Nephron (organoid): ENCODE results near the gene NOTCH3.
A peak's percentile ranks its signal among the peaks of the same experiment; 100 is the strongest.

Source experiments
- H3K27ac Mint-ChIP-seq, 3 experiments: 2 replicates each; pipeline ENCODE4 v1.8.0; 2020; ENCODE audit warnings: mixed read lengths in 3 of 3, mild to moderate bottlenecking in 2 of 3, moderate library complexity in 1 of 3
- H3K27me3 Mint-ChIP-seq: 2 replicates; pipeline ENCODE4 v1.8.0; 2021; ENCODE audit warnings: low read depth, mild to moderate bottlenecking, moderate library complexity, mixed read lengths
- H3K36me3 Mint-ChIP-seq: 2 replicates; pipeline ENCODE4 v1.8.0; 2020; ENCODE audit warnings: low read depth, mixed read lengths
- H3K4me1 Mint-ChIP-seq: 2 replicates; pipeline ENCODE4 v1.8.0; 2020; ENCODE audit warnings: mixed read lengths
- H3K4me3 Mint-ChIP-seq, 3 experiments: 2 replicates each; pipeline ENCODE4 v1.8.0; 2020; ENCODE audit warnings: mild to moderate bottlenecking in 3 of 3, mixed read lengths in 3 of 3, moderate library complexity in 2 of 3
- H3K9me3 Mint-ChIP-seq: 2 replicates; pipeline ENCODE4 v1.8.0; 2020; ENCODE audit warnings: mixed read lengths
- CTCF ChIP-seq, 3 experiments: fragments of 200-600 bp; sonication (generic); IDR thresholded peaks; one replicate each; pipeline ENCODE4 v1.5.0; 2021; ENCODE audit warnings: antibody characterized with exemption in 3 of 3; ENCODE audit not compliant: unreplicated experiment in 3 of 3

NOTCH3 gene

GRCh38 chr19:15156391-15156790 is 44.4 kb downstream of the NOTCH3 start:
- H3K4me1 Mint-ChIP-seq, result peaks cover 4% of the 10 kb centered on the region
- H3K36me3 Mint-ChIP-seq, result peaks cover 25% of the 10 kb centered on the region
- H3K27ac Mint-ChIP-seq, result no peak overlapping the region
- H3K9me3 Mint-ChIP-seq, result no peaks in the 10 kb centered on the region
- H3K4me3 Mint-ChIP-seq, result no peak overlapping the region
- peaks cover 5% of the 10 kb centered on the region for H3K27me3 Mint-ChIP-seq
- no peak for TF ChIP-seq CTCF (IDR thresholded peaks at IDR 0.05; ENCODE audit: unreplicated experiment in 3 of 3)

- Mint-ChIP-seq H3K27ac (no peak overlapping the region), H3K27me3 (peaks cover 5% of the 10 kb centered on the region), H3K9me3 (no peaks in the 10 kb centered on the region), H3K4me1 (peaks cover 2% of the 10 kb centered on the region), H3K36me3 (peaks cover 22% of the 10 kb centered on the region), H3K4me3 (no peak overlapping the region)
- no peak for TF ChIP-seq CTCF (IDR thresholded peaks at IDR 0.05; ENCODE audit: unreplicated experiment in 3 of 3)
Observed at GRCh38 chr19:15155296-15155695, 45.5 kb downstream of the NOTCH3 start.

- Mint-ChIP-seq H3K4me3 (no peak overlapping the region), H3K4me1 (no peaks in the 10 kb centered on the region), H3K27me3 (peaks cover 5% of the 10 kb centered on the region), H3K9me3 (no peaks in the 10 kb centered on the region), H3K36me3 (peaks cover 11% of the 10 kb centered on the region), H3K27ac (no peak overlapping the region)
- TF ChIP-seq CTCF (IDR thresholded peaks at IDR 0.05; ENCODE audit: unreplicated experiment in 3 of 3), result peak; percentile 24 to 41 (median 30)
Observed at GRCh38 chr19:15154002-15154612, 46.7 kb downstream of the NOTCH3 start.

- no peak overlapping the region for H3K4me3 Mint-ChIP-seq
- no peaks in the 10 kb centered on the region for H3K4me1 Mint-ChIP-seq
- TF ChIP-seq CTCF (IDR thresholded peaks at IDR 0.05; ENCODE audit: unreplicated experiment in 3 of 3), result no peak
- peaks cover 10% of the 10 kb centered on the region for H3K27me3 Mint-ChIP-seq
- no peaks in the 10 kb centered on the region for H3K36me3 Mint-ChIP-seq
- H3K27ac Mint-ChIP-seq, result no peak overlapping the region
- H3K9me3 Mint-ChIP-seq, result no peaks in the 10 kb centered on the region
Observed at GRCh38 chr19:15149737-15150136, 51.1 kb downstream of the NOTCH3 start.

GRCh38 chr19:15147090-15147489 is 53.7 kb downstream of the NOTCH3 start:
- Mint-ChIP-seq H3K4me3 (no peak overlapping the region), H3K9me3 (no peaks in the 10 kb centered on the region), H3K27ac (no peak overlapping the region), H3K36me3 (no peaks in the 10 kb centered on the region), H3K27me3 (peaks cover 9% of the 10 kb centered on the region), H3K4me1 (no peaks in the 10 kb centered on the region)
- no peak for TF ChIP-seq CTCF (IDR thresholded peaks at IDR 0.05; ENCODE audit: unreplicated experiment in 3 of 3)

- TF ChIP-seq CTCF (IDR thresholded peaks at IDR 0.05; ENCODE audit: unreplicated experiment in 3 of 3), result no peak
- Mint-ChIP-seq H3K4me1 (no peaks in the 10 kb centered on the region), H3K4me3 (no peak overlapping the region), H3K27ac (no peak overlapping the region), H3K27me3 (peaks cover 16% of the 10 kb centered on the region), H3K9me3 (peaks cover 5% of the 10 kb centered on the region), H3K36me3 (no peaks in the 10 kb centered on the region)
Observed at GRCh38 chr19:15144046-15144646, 56.6 kb downstream of the NOTCH3 start.
